Midbrain (tissue), 1 donor: ENCODE results near the gene NNMT.

Experiments used
- DNase-seq: peaks from one replicate; lab custom pipeline; 2025; lab: John Stamatoyannopoulos, UW

Gene NNMT

GRCh38 chr11:114263513-114264170 lies 32.6 kb upstream of the NNMT start:
- no peak for DNase-seq

GRCh38 chr11:114264381-114264780 lies 31.8 kb upstream of the NNMT start:
- no peak for DNase-seq

DNA sequence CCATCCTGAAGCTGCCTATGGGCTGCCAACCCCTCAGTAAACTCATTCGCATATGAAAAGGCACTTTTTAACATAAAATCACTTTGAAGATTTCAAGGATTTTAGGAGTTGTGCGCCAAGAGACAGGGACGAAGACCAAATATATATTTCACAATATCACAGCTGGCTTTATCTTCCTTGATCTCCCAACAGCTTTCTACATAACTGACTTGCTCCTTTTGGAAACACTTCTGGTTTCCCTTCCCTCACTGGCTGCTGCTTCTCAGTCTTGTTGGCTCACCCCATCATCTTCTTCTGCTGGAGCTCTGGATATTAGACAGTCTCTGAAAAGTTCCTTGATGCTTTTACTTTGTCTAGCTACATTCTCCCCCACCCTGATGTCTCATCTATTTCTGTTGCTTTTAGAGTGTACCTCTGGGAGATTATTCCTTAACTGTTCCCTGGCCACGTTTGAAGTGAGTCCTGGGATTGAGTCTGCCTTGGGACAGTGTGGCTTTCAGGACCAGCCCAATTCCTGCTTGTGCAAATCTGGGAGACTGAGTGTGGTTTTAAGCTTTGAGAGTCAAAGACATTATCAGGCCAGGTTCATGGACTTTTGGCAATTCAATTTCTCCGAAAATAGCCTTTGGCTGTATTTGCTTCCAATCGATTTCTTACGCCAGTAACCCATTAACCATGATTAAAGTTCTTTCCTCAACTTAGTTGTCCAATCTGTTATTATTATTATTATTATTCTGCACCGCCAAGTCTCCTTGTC lies 30.9 kb upstream of the NNMT start:
- DNase-seq: no peak

DNA sequence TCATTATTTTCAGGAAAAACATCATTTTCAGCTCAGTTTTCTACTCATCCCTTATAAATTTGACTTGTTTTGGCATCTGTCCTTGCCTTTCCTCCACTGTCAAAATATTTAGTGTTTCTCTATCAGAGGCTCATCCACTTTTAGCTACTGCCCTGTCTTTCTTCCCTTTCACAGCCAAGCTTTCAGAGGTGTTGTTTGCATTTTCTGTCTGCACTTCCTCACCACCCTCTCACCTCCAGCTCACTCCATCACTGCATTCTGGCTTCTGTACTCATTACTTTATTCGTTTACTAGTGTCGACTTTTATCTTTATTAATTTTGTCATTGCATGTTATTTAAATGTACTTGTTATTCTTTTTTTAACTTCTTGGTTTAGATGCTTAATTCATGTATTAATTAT lies 26.7 kb upstream of the NNMT start:
- DNase-seq: no peak

DNA sequence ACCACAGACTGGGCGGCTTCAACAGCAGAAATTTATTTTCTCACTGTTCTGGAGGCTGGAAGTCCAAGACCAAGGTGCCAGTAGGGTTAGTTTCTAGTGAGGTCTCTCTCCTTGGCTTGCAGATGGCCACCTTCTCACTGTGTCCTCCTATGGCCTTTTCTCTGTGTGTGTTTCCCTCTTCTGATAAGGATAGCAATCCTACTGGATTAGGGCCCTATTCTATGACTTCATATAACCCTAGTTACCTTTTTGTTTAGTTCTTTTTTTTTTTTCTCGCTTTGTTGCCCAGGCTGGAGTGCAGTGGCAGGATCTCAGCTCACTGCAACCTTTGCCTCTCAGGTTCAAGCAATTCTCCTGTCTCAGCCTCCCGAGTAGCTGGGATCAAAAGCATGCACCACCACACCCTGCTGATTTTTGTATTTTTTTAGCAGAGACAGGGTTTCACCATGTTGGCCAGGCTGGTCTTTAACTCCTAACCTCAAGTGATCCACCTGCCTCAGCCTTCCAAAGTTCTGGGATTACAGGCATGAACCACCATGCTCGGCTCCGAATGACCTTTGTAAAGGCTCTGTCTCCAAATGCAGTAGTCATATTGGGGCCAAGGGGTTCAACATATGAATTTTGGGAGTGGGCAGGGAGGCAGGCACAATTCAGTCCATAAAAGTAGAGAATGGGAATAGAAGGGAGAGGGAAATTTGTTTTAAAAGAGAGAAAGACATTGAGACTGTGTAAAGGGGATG lies 25.5 kb upstream of the NNMT start:
- DNase-seq: no peak

- DNase-seq: no peak
Measured at GRCh38 chr11:114271316-114271715, 24.9 kb upstream of the NNMT start.

- DNase-seq: no peak
Measured at GRCh38 chr11:114272311-114272710, 23.9 kb upstream of the NNMT start.

GRCh38 chr11:114273071-114273470 lies 23.1 kb upstream of the NNMT start:
- no peak for DNase-seq

DNA sequence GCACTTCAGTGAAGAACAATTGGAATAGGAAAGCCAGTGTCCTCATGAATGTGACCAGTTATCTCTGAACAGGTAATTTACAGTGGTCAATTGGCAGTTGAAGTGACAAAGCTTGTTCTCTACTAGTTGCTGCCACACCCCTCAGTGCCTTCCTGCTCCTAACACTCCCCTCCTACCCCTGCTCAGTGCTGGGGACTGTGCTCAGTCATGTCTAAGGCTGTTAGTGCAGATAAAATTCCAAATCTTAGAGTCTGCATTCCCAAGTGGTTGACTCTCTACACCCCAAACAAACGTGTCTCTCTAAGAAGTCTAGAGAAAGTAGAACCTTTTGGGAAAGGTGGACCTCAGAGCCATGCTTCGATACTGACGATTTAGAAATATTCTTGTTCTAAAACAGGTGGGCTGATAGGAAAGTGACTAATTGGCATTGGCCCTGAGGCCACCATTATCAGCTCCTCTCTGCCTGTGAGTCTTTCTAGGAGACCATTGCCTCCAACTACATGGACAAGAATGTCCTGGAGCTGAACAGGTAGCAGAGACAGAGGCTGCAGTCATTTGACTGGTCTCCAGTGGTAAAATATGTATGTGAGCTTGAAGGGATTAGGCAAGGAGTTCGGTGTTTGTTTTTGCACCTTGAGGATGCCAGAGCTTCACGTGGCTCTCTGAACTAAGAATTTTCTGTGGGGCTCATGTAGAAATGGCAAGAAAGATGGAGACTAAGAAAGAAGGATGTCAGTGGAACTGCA lies 22.1 kb upstream of the NNMT start:
- no peak for DNase-seq

GRCh38 chr11:114274637-114275036 lies 21.6 kb upstream of the NNMT start:
- DNase-seq: no peak

- DNase-seq: peak; percentile 22
Measured at GRCh38 chr11:114275280-114275679, 20.9 kb upstream of the NNMT start.

DNA sequence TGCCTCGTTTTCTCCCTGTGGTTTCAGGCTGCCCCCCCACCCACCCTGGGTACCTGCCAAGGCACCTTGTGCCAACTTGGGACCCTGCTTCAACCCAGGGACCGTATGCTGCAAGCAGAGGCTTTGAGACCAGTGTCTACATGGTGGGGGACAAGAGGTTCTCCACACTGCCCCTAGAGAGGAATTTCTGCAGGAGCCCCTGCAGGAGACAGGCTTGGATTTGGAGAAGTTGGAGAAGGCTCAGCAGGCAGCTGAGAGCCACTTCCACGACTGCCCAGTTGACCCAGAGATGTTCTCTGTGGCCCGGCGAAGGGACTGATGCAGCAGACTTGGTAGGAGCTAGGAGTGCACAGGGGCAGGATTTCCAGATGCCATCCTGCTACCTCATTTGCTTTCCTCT lies 20.1 kb upstream of the NNMT start:
- DNase-seq: no peak

GRCh38 chr11:114277637-114278341 lies 18.4 kb upstream of the NNMT start:
- DNase-seq: no peak

DNA sequence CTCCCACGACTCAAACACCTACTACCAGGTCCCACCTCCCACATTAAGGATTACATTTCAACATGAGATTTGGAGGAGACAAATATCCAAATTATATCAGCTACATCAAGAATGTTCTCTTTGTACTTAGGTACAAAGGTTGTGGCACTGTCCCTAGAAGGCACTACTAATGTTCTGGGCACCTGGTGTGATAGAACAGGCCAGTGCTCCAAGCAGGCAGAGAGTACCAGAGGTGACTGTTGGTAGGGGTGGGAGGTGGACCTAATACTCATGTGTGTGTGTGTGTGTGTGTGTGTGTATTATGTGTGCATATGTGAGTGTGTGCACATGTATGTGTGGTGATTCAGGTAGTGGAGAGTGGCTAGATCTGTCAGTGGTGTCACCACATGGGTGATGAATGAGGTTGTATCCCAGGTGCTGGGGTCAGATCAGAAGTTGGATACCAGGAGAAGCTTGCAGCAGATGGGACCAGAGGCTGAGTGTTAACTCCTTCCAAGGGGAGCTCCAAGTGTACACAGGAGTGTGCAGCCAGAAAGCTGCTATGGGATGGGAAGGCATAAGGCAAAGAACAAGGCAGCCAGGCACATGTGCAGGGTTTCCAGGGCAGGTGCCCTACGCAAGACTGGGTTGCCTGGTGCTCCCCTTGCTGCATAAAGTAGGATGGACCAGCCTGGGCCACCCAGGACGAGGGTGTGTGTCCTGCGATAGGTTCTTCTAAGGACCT lies 17.7 kb upstream of the NNMT start:
- DNase-seq: no peak

DNA sequence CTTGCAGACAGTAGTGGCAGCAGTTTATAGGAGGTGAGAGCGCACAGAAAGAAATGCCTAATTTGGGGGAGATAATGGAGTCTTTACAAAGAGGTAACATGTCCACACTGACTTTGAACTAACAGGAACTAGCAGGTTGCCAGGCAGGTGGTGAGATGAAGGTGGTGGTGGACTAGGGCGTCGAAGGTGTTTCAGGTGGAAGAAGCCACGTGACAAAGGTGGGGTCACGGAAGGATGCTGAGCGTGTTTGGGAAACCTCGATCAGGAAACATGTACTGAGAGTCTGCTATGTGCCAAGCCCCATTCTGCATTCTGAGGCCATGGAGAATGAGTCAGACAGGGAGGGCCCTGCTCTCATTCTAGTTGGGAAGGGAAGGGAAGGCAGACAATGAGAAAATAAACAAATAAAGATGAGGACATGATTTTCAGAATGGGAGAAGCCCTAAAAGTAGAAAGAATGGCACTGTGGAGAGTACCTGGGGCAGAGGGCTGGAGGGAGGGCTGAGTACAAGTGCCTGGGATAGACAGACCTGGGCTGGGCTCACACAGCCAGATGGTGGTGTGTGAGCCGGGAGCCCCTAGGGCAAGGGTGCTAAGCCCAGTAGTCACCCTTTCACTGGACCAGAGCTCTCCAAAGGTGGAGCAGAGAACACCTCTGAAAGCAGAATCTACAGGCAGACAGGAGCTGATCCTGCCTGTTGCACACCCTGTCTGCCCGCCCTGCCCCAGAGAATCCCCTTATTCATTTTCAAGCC lies 16.2 kb upstream of the NNMT start:
- no peak for DNase-seq

DNA sequence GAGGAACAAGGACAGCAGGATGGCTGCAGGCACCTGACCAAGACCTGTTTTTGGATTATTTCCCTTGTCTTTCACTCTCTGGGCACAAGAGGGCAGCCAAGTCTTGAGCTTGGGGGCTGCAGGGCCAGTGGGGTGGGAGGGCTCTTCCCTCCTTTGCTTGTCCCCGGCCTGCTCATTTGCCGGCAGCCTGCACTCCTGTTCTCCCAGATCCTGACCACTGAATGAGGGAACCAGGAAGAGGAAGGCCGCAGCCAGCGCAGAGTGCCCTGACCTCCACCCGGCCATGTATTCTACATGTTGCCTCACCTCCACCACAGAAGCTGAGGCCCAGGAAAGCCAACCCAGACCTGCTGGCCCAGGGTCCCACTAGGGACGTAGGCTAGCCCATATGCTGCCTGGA lies 15.5 kb upstream of the NNMT start:
- no peak for DNase-seq

- DNase-seq: no peak
Measured at GRCh38 chr11:114281388-114281956, 14.7 kb upstream of the NNMT start.

DNA sequence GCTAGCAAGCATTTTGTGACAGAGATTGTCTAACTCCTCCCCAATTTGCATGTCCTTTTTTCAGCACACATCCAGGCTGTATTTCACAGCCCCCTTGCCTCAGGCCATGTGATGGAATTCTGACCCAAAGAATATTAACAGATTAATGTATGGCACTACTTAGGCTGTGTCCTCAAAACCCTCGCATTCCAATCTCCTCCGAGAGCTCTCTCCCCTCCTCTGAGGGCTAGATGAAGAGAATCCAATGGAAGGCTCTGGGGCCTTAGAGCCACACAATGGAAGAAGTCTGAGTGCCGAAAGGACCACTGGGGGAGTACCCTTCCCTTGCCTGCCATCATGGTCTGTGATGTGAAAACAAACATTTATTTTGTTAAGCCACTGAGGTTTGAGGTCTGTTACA lies 13.7 kb upstream of the NNMT start:
- DNase-seq: no peak

- no peak for DNase-seq
Measured at GRCh38 chr11:114283422-114283821, 12.8 kb upstream of the NNMT start.

DNA sequence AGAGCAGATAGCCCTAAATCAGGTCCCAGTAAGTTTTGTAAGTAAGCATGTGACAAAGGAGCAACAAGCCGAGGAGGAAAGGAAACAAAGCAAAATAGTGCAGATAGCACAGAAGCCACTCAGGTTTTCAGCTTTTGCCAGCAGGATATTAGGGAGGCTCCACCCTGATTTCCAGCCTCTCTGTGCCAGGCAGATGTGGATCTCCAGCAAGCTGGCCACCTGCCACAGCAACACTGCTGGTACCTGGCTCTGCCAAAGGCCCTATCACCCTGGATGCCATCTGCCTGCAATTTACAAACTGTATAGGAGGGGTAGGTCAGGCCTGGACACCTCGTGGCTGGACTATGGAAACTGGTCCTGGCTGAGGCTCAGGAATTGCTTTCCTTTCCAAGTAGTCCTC lies 12.2 kb upstream of the NNMT start:
- no peak for DNase-seq
